SKM-1 treated with dmso at 0.1 percent for 144 hours (cell line): ENCODE results near the gene AKAP11.
A peak's percentile ranks its signal among the peaks of the same experiment; 100 is the strongest.
"Not testable (repeated sequence)": the region's sequence is repeated elsewhere in the genome, so short reads cannot be mapped to it uniquely, and the experiment has no call there.

ENCODE experiments used
- DNase-seq: peaks from one replicate; lab custom pipeline; 2025; ENCODE audit not compliant: unreplicated experiment; lab: John Stamatoyannopoulos, UW

The AKAP11 gene

GRCh38 chr13:42272115-42272803, at the start of gene AKAP11:
Gene AKAP11 (plus strand): TSS chr13:42272152. CDS start chr13:42286349, 14,197 bp downstream.
- peak; percentile 30 for DNase-seq

DNA sequence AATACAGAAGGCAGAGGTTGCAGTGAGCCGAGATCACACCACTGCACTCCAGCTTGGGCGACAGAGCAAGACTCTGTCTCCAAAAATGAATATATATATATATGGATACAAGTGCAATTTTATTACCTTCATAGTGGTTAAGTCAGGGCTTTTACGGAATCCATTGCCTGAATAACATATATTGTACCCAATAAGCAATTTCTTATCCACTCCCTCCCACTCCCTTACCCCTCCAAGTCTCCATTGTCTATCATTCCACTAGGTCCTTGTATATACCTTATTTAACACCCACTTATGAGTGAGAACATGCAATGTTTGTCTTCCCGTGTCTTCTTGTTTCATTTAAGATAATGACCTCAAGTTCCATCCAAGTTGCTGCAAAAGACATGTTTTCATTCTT, 48.3 kb upstream of the AKAP11 start:
- DNase-seq, result no peak

- no peak for DNase-seq
Observed at GRCh38 chr13:42225051-42225450, 46.9 kb upstream of the AKAP11 start.

DNA sequence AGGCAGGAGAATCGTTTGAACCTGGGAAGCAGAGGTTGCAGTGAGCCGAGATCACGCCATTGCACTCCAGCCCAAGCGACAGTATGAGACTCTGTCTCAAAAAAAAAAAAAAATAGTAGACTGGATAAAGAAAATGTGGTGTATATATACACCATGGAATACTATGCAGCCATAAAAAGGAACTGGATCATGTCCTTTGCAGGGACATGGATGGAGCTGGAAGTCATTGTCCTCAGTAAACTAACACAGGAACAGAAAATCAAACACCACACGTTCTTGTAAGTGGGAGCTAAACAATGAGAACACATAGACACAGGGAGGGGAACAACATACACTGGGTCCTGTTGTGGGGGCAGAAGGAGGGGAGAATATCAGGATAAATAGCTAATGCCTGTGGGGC, 45.2 kb upstream of the AKAP11 start:
- not testable (repeated sequence) for DNase-seq

GRCh38 chr13:42228527-42228926, 43.4 kb upstream of the AKAP11 start:
- no peak for DNase-seq

GRCh38 chr13:42229287-42229686, 42.7 kb upstream of the AKAP11 start:
- DNase-seq, result no peak

DNA sequence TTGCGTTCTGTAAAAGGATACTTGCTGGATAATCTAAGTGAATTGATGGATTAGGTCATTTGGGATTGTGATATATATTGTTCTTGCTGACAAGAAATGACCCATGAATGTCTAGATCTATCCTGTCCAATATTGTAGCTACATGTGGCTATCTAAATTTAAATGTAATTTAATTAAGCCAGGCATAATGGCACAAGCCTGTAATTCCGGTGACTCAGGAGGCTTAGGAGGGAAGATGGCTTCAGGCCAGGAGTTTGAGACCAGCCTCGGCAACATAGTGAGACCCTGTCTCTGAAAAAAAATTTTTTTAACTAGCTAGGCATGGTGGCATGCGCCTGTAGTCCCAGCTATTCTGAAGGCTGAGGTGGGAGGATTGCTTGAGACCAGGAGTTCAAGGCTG, 39.3 kb upstream of the AKAP11 start:
- no peak for DNase-seq

- DNase-seq, result no peak
Observed at GRCh38 chr13:42233726-42234125, 38.2 kb upstream of the AKAP11 start.

DNA sequence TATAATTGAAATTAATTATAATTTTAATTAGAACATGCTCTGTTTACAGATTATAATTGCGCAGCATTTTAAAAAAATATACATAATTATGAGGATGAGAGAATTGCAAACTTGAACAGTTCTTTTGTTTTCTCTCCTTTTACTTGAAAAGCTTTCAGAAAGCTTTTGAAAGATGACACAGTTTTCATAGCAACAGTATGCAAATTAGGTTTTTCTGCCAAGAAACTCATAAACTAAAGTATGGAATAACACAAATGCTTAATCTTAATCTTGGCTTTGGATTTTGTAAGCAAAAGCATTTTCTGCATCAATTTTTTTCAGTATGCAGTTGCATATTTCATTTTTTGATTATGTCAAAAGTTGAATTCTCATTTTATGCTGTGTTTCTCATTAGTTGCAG, 32.8 kb upstream of the AKAP11 start:
- no peak for DNase-seq

DNA sequence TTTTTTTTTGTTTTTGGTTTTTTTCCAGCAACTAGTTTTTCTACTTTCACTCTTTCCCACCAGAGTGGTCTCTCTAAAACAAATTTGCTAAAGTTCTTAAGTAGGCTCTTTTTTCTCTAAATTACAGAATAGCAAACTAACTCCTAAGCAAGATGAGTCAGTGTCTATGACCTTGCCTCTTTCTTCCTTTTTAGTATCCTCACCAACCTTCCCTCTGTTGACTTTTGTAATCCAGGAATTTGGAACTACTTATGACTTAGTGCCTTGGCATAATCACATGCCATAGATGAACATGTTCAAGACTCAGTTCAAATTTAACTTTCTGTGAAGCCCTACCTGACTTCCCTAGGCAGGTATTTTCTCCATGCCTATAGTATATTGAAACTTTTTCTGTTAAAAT, 32.3 kb upstream of the AKAP11 start:
- DNase-seq, result no peak

GRCh38 chr13:42246541-42246940, 25.4 kb upstream of the AKAP11 start:
- no peak for DNase-seq

GRCh38 chr13:42247883-42248282, 24.1 kb upstream of the AKAP11 start:
- DNase-seq, result no peak

- no peak for DNase-seq
Observed at GRCh38 chr13:42255886-42256285, 16.1 kb upstream of the AKAP11 start.

GRCh38 chr13:42258747-42259146, 13.2 kb upstream of the AKAP11 start:
- DNase-seq, result no peak

GRCh38 chr13:42259515-42259914, 12.4 kb upstream of the AKAP11 start:
- no peak for DNase-seq

DNA sequence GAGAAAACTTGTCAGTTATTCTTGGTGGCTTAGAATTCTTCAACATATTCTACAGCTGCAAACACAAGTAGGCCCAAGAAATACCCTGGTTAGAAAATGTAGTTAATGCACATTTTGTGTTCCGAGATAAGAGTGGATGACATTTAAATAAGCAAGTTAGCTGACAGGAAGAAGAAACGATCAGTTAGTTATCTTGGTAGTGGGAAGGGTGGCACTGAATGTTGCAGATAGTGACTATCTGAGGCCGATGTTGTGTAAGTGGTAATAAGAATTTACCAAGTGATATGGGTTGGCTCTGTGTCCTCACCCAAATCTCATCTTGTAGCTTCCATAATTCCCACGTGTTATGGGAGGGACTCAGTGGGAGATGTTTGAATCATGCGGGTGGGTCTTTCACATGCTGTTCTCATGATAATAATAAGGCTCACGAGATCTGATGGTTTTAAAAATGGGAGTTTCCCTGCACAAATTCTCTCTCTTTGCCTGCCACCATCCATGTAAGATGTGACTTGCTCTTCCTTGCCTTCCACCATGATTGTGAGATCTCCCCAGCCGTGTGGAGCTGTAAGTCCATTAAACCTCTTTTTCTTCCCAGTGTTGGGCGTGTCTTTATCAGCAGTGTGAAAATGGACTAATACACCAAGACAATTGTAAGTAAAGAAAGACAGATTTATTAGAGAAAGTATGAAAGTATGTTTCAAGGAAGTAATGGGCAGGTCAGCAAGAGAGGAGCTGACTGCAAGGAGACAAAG, 10.9 kb upstream of the AKAP11 start:
- DNase-seq, result no peak

GRCh38 chr13:42266473-42266872, 5.5 kb upstream of the AKAP11 start:
- DNase-seq, result no peak

- DNase-seq, result no peak
Observed at GRCh38 chr13:42270160-42270856, 1.6 kb upstream of the AKAP11 start.

GRCh38 chr13:42270857-42271215, 1.1 kb upstream of the AKAP11 start:
- DNase-seq, result no peak

DNA sequence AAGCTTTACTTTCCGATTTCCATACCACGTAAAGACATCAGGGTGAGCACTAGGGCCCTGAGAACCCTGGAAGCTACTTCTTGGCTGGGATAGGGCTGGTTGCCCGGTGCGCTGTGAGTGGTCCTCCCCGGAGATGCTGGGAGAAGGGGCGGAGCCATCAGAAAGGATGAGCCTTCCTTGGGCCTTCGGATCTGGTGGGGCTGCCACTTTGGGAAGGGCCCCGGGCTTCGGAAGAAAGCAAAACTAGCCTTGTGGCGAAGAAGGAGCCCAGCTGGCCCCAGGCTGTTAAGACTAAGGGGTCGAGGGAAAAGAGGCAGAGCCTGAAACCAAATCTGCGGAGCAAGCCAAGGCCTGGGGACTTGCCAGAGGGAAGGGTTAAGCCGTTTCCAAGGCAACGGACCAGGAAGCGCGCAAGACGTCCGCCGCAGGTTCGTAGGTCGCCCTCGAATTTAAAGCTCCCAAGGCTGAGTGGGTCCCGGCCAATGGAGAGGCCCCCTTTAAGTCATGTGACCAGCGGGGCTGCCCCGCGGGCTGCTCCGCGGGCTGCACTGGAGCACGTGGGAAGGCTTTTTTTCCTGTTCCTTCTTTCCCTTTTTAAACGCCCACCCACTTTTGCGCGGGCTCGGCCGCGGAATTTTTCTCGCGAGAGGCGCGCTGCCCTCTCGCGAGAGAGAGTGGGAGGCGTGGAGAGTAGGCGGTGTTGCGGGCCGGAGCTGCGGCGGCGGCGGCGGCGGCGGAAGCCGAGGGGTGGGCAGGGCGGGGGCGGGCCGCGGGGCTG, 426 bp upstream of the AKAP11 start:
- DNase-seq, result peak; percentile 98

DNA sequence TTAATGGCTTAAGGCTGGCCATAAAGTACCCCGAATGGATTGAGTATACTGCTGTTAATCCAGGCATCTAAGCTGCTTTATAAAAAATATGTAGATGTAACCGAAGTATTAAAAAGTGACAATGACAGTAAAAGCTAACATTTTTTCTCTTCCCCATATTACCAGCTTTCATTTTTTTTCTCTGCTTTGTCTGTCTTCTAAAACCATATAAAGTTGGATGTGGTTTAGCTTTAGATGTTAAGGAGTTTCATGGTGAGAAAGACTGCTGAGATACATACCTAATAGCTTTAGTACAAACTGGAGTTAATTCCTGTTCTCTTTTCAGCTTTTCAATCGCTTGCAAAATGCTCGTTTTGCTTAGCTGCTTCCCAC, 838 bp downstream of the AKAP11 start:
- no peak for DNase-seq
